ENCODE data around the gene DOK3.

GRCh38 chr5:177535125-177535524 lies 25.5 kb upstream of the DOK3 start:
- TF ChIP-seq CTCF (IDR thresholded peaks at IDR 0.05; ENCODE audit: insufficient read depth, low read length, poor library complexity, severe bottlenecking) (no peak), EZH2phosphoT487 (conservative IDR thresholded peaks at IDR 0.05; ENCODE audit: low read length) (no peak)

Data from SU-DHL-6 (cell line).